Measurements from ENCODE around the gene DLK1.

DLK1 gene

GRCh38 chr14:100693877-100694578, 32.7 kb upstream of the DLK1 start:
- DNase-seq: no peak

GRCh38 chr14:100694579-100695422, 31.9 kb upstream of the DLK1 start:
- DNase-seq: no peak

- no peak for DNase-seq
These were observed 31.3 kb upstream of the DLK1 start for GRCh38 chr14:100695423-100695738.

DNA sequence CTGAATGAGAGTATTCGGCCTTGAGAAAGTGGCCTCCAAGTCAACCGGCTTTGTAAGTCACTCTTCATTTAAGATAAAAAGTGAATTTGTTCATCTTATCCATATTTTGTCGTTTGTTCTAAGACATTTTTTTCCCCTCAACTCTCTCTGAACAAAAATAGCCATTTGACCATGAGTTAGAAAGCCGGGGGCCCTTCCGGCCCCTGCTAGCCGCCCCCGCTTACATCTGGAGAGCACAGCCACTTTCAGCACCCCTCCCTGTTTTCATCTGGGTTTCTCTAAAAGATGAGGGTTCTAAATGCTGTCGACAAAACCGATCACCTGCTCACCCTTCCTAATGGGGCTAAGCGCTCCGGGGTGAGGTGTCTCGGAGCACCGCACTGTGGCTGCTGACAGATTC, 30.7 kb upstream of the DLK1 start:
- DNase-seq: no peak

GRCh38 chr14:100696590-100696989, 30.1 kb upstream of the DLK1 start:
- no peak for DNase-seq

- no peak for DNase-seq
These were observed 28.6 kb upstream of the DLK1 start for GRCh38 chr14:100698066-100698465.

DNA sequence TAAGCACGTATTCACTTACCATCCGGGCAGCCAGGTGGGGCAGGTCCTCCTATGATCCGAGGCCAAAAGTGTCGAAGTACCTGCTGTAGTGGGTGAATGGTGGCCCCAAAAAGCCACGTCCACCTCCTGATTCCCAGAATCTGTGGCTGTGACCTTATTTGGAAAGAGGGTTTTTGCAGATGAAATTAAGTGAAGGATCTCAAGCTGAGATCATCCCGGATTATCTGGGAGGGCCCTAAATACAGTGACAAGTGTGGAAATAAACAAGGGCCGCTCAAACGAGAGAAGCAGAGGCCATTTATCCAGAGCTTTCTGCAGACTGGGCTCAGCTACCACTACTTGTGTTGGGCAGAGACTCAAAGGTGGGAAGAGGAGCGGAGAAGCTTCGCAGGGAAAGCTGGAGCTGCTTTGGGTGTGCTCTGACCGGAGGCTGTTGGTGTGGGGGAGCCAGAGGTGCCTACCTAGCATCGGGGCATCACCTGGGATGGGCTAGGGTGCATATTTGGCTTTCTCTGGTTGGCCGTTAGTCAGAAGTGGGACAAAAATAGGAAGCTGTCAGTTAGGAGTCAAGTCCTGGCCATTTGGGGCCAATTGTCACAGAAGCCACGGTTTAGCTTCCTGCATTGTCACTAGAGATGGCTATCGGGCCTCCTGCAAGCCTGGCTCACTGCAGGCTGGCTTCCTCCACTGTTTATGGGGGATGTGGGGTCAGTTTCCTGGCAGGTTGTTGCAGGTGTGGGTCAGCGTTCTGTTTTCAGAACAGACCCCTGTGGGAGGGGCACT, 27.8 kb upstream of the DLK1 start:
- DNase-seq: no peak

- no peak for DNase-seq
These were observed 25.4 kb upstream of the DLK1 start for GRCh38 chr14:100701314-100701713.

DNA sequence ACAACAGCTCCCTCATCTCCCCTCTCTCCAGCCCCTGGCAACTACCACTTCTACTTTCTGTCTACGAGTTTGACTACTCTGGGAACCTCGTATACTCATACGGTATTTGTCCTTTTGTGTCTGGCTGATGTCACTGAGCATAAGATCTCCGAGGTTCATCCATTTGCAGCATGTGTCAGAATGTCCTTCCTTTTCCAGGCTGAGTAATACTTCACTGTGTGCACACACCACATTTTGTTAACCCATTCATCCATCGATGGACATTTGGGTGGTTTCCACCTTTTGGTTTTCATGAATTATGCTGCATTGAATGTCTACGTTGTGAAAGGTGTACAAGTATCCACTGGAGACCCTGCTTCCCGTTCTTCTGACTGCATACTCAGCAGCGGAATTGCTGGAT, 24.1 kb upstream of the DLK1 start:
- no peak for DNase-seq

DNA sequence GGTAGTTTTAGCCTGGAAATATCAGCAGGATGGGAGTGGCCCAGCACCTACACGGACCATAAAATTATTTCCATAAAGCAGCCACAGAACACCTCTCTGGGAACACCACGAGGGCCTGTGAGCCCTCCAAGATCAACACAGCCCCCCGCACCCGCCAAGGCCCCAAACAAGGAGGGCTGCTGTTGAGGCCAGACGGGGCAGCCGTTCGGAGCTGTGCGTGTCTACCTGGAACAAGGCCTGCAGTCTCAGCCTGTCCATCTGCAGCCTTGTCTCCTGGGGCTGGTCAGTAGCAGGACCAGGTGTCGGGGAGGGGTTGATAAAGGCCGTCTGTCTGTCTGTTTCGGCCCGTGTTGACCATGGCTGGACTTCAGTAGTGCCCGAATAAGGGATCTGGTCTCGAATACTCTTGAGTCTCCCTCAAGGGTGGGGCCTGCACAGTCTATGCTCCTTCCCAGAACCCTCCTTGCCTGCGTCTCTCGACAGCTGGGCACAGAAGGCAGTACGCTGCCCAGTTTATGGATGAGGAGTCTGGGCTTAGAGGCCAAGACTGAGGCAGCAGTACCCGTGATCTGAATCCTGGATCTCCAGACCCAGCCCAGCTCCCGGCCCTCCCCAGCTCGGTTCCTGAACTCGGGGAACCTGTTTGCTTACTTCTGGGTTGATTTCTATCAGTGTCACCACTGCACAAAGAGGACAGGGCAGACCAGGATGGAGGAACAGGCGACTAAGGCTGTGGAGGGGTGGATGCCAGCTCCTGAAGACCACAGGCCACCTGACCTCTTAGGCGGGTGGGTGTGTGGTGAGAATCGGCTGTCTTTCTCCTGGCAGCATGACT, 23.1 kb upstream of the DLK1 start:
- DNase-seq: no peak

GRCh38 chr14:100706200-100706599, 20.5 kb upstream of the DLK1 start:
- no peak for DNase-seq

- DNase-seq: no peak
These were observed 19.8 kb upstream of the DLK1 start for GRCh38 chr14:100706860-100707259.

DNA sequence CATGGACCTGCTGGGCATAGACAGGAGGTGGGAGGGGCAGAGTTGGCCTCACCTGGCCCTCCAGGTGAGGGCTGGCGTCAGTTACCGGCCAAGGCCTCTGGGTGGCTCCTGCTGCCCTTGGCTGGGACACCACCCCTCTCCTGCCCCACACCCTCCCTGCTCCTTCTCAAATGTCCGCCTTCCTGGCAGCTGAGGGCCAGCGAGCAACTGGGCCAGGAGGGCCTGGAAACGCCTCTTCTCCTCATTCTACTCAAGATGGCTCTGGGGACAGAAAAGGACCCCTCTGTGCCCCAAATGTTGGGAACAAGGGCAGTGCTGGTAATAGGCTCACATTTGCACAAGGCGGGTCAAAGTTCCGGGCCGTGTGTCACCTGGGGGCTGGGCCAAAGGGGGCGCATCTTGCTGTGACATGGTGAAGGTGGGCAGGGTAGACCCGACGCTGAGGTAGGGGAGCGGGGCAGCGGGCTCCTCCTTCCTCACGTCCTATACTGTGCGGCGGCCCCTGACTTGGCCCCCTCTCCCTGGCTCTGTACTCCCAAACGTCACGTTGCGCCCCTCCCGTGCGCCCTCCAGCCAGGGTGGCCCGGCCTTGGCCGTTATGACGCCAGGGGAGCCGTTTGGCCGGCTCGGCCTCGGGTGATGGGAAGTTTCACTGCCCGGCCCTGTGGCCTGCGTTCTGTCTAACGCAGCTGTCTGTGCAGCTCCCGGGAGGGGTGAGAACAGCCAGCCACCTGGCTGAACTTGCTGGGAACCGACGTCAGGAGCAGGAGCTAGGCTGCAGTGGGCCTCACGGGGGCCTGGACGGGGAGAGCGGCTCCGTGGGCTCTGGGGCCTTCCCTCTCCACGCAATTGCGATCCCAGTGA, 18.0 kb upstream of the DLK1 start:
- no peak for DNase-seq

DNA sequence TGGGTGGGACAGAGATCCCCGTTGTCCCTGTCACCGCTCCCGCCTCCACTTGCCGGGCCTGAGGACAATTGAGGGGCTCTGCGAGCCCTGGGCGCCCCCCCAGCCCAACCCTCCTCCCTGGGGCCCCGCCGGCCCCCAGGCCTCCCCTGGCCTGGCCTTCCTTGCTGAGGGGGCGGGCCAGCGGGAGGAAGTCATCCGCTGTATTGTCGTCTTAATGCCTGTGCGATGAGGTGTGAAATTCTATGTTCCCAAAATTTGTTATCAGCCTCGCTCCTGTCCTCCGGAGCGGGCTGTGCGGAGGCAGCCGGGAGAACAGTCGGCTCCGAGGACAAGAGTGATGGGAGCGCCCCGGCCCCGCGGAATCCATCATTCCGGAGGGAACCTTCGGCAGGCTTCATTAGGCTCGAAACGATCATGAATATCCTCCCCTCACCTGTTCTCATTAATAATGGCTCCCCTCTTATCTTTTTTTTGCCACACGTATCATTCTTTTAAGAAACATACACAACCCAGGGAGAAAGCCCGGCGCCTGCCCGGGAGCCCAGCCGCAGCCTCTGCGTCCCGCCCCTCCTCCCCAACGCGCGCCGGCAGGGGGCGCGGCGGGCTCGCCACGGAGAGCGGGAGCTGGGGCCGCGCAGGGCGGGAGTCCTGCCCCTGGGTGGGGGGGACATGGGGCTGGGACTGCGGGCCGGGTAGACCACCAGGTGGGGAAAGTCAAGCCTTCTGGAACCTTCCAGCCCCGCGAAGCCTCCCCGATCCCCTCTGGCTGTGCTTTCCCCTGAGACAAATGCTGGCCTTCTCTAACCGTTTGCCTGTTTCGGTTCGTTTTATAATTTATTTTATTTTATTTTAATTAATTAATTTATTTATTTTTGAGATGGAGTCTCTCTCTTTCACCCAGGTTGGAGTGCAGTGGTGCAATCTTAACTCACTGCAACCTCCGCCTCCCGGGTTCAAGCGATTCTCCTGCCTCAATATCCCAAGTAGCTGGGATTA, 17.1 kb upstream of the DLK1 start:
- DNase-seq: peak in 1 of 2 donors; percentile 20

GRCh38 chr14:100710391-100710790, 16.3 kb upstream of the DLK1 start:
- DNase-seq: no peak

GRCh38 chr14:100710826-100711462, 15.7 kb upstream of the DLK1 start:
- DNase-seq: no peak

DNA sequence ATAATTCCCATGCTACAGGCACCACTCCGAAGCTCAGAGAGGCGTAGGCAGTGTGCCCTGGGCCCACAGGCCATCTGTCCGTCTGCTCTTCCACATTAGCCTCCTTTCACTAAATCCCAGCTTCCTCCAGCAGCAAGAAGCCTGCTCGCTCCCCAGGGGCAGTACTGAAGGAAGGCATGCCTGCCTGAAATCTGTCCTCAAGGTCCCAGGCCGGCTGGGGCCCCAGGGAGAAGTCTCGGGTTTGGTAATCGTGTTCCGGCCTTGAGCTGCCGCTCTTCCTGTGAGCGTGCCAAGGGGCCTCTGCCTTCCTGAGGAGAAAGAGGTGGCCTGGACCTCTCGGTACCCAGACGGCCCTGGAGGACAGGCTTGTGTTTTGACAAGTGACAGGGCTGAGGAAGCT, 15.2 kb upstream of the DLK1 start:
- peak; percentile 6 to 26 for DNase-seq

- DNase-seq: no peak
These were observed 14.2 kb upstream of the DLK1 start for GRCh38 chr14:100712490-100712889.

GRCh38 chr14:100713705-100714104, 13.0 kb upstream of the DLK1 start:
- DNase-seq: no peak
